COR-L47 (cell line): ENCODE measurements around the gene LRRC36.

Source experiments
- DNase-seq: peaks from one replicate; lab custom pipeline; 2025; lab: John Stamatoyannopoulos, UW

Gene LRRC36, protein sequence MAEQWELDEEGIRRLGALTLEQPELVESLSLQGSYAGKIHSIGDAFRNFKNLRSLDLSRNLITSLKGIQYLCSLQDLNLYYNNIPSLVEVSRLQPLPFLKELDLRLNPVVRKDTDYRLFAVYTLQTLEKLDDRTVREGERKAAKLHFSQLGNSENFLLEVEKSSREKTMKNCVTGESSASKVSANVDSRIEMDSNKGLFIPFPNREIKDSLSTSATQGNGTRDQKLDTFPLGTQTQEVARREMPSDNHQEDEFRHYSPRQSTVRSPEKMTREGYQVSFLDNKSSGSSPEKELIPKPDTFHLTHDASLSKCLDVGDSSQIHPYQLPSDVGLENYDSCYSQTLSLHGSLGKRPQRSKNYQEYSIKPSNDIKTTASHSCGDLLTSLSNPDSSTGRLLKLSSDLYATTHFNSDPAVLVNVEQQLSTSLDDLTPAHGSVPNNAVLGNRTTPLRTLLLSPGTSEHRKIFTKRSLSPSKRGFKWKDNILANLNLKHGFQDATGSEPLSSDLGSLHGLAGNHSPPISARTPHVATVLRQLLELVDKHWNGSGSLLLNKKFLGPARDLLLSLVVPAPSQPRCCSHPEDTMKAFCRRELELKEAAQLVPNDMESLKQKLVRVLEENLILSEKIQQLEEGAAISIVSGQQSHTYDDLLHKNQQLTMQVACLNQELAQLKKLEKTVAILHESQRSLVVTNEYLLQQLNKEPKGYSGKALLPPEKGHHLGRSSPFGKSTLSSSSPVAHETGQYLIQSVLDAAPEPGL

DNA sequence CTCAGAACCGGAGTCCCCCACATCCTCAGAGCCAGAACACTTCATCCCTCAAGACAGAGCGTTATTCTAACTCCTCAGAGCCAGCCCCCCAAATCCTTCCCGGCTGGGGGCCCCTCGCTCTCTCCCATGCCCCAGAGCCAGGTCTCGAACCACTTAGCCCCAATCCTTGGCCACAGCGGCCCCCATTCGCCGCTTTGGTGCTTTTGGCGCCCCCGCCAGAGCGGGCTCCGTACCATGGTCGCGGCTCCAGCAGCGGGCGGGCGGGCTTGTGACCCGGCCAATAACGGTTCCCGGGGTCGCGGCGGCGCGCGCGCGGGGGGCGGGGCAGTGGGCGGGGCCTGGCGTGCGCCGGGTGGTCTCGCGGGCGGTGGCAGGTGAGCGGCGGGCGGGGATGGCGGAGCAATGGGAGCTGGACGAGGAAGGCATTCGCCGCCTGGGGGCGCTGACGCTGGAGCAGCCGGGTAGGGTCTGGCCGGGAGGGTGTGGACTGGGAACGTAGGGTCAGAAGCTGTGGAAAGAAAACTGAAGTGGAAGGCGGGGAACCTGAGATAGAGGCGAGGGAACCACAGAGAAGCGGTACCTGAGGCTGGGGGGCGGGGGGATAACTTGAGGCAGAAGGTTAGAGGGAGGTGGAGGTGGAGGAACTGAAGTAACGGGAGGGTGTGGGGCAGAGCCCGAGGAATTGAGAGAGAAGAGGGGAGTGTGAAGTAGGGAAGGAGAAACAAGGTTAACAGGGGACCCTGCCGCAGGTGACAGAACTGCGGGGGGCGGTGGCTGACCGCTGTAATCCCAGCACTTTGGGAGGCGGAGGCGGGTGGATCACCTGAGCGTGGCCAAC is at the start of gene LRRC36, which contains the start of gene KCTD19:
Gene LRRC36, plus strand, starts transcription at position 344 of the 838 bp plus-strand sequence. Its CDS starts 48 bp downstream, at position 392.
Gene KCTD19, minus strand, starts transcription at position 270 of the 838 bp plus-strand sequence. Its CDS starts 34 bp downstream, at position 236.
- no peak for DNase-seq

DNA sequence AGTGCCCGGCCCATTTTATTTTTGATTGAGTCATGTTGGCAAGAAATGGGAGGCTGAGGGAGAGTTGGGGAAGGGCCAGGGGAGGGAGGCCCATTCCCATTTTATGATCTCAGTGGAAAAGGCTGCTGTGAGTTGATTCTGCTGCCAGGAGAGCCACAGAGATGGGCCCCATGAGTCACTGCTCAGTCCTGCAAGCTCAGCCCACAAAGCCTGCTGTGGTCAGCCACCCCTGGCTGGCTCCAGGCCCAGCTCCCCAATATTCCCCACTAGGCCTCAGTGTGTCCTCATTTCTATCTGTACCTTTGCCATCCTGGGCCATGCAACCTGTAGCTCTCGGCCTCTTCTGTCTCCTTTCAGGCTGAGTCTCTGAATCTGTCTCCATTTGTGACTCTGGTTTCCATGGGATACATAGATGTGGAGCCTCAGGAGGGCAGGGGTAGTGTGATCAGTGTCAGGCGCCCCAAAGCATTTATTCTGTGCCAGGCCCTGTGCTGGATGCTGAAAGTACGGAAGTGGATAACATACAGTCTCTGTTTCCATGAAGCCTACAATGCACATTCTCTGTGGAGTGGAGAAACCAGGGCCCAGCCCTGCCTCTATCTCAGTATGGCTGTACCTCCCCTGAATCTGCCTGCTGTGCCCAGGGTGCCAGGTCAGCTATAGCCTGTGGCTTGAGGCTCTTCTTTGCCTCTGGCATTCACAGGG is 49.2 kb upstream of the LRRC36 start:
- DNase-seq = no peak

DNA sequence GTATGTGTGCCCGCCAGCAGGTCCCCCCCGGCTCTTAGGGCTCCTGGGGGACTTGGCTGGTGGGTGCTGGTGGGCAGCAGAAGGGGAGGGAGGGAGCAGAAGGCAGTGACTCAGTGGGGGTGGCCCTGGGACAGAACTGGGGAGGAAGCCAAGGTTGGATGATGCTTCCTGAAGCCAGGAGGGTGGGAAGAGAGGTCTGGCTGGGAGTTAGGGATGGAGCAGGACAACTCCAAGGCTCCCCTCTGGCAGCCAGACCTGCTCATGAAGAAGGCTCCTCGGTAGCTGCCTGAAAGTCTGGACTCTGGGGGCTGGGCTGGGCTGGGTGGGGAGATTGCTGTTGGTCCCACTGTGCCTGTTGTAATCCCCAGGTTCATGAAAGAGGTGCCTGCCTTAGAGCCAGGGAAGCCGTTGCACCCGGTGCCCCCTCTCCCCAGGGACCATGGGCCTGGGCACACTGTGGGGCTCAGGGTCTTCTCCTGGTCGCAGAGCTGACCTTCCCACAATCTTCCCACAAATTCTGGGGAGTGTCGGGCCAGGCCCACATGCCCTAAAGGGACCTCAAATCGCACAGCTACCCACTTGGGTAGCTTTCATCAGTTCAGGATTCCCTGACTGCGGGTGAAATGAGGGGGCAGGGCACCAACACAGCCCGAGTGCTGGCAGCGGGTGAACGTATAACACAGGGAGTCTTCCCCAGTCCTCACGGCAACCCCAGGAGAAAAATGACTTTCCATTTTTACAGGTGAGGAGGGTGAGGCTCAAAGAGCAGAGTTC is 48.4 kb upstream of the LRRC36 start:
- no peak for DNase-seq

DNA sequence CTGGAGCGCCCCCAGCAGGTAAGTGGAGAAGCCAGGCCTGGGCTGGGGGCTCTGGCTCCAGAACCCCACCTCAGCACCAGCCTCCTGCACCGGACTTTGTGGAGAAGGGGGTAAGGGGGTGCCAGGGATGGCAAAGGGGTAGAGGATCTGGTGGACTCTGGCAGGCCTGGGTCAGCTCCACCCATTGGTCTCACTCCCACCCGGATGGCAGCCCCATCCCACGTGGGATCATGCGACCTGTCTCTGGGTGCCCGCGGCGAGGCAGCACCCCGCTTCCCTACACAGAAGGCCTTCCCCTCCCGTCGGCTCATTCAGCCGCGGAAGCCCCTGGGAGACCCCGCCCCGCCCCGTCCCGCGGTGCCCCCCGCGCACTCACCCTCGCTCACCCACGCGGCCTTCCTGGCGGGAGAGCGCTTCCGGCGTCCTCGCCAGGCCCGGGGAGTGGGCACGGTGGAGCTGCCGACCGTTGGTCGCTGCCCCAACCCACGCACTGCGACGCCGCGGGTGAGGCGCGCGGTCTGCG is 47.8 kb upstream of the LRRC36 start:
- peak; percentile 21 for DNase-seq

DNA sequence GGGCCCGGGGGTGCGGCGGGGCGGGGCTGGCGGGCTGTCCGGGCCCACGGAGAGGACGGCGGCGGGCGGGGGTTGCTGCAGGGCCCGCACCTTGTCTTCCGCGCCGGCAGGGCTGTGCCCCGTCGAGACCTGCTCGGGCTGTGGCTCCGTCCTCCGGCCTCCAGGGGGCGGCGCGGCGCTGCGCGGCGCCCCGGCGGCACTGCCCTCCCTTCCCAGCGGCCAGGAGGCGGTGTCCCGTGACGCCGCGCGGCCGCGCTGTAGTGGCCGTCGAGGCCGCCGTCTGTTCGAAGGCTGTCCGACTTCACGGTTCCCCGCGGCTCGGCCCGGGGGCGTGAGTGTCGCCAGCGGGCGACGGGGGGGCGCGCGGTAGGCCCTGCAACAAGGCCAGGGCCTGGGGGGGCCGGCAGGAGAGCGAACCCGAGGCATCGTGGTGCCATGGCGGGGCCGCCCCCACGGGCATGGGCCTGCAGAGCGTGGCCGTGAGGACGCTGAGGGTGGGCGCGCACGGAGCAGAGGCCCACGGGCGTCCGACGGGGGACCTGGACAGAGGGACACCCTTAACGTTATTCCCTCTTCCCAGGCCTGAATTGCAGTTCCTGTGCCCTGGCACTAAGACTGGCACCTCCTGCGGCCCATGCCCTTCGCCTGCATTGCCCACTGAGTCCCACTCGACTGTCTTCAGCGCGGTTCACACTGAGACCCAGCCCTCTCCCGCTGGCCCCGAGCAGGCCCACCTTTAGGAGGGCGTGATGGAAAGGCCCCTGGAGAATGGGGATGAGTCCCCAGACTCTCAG is 47.1 kb upstream of the LRRC36 start, which contains the start of gene PLEKHG4:
Gene PLEKHG4, plus strand, starts transcription at position 237 of the 794 bp plus-strand sequence. Its CDS starts 513 bp downstream, at position 750.
- peak; percentile 55 for DNase-seq

DNA sequence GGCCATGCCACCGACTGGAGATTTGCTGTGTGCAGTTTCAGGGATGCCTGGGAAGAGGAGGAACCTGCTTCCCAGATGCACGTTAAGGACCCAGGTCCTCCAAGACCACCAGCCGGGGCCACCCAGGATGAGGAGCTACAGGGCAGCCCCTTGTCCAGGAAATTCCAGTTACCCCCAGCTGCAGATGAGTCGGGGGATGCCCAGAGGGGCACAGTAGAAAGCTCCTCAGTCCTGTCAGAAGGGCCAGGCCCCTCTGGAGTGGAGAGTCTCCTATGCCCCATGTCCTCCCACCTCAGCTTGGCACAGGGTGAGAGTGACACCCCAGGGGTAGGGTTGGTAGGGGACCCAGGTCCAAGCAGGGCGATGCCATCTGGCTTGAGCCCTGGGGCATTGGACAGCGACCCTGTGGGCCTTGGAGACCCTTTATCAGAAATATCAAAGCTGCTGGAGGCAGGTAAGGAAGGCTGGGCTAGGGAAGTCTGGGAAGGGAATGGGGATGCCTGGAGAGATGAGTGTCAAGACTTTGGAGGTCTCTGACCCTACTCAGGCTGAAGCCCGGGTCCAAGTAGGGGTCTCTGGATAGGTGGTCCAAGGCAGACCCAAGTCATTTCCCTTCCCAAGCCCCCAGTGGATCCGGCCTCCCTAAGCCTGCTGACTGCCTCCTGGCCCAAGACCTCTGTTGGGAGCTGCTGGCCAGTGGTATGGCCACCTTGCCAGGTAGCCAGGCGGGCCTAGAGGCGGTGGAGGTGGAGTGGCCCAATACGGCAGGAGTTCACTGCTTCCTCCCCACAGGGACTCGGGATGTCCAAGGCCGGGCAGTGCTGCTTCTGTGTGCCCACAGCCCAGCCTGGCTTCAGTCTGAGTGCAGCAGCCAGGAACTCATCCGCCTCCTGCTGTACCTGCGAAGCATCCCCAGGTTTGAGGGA is 46.3 kb upstream of the LRRC36 start:
- no peak for DNase-seq

DNA sequence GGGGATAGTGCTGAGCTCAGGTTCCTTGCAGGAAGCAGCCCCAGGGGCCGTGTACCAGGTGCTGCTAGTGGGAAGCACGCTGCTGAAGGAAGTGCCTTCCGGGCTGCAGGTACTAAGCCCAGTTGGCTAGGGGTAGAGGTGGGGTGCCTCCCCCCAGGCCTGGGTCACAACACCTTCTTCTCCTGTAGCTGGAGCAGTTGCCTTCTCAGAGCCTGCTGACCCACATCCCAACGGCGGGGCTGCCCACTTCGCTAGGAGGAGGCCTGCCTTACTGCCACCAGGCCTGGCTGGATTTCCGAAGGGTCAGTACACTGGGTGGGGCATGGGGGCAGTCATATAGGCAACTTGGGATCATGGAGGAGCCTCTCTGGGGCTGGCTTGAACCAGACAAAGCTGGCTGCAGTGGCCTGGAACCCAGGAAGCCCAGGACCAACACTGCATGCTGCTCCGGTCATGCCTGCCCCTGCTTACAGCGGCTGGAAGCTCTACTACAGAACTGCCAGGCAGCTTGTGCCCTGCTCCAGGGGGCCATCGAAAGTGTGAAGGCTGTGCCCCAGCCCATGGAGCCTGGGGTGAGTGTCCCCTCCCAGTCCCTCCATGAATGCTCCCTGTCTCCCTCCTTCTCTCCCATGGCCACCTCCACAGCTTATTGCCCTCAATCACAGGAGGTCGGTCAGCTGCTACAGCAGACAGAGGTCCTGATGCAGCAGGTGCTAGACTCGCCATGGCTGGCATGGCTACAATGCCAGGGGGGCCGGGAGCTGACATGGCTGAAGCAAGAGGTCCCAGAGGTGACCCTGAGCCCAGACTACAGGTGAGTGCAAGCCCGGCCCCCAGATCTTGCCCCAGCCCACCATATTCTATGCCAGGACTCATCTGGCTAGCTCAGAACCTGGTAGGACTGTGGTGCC is 44.8 kb upstream of the LRRC36 start:
- no peak for DNase-seq

DNA sequence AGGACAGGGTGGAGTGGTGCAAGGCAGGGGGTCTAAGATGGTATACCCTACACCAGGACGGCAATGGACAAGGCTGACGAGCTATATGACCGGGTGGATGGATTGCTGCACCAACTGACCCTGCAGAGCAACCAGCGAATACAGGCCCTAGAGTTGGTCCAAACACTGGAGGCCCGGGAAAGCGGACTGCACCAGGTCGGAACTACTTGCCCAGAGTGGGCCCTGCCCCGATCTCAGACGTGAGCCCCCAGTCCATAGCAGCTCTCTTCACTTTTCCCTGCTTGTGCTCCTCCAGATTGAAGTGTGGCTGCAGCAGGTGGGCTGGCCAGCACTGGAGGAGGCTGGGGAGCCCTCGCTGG is 44.2 kb upstream of the LRRC36 start:
- no peak for DNase-seq

DNA sequence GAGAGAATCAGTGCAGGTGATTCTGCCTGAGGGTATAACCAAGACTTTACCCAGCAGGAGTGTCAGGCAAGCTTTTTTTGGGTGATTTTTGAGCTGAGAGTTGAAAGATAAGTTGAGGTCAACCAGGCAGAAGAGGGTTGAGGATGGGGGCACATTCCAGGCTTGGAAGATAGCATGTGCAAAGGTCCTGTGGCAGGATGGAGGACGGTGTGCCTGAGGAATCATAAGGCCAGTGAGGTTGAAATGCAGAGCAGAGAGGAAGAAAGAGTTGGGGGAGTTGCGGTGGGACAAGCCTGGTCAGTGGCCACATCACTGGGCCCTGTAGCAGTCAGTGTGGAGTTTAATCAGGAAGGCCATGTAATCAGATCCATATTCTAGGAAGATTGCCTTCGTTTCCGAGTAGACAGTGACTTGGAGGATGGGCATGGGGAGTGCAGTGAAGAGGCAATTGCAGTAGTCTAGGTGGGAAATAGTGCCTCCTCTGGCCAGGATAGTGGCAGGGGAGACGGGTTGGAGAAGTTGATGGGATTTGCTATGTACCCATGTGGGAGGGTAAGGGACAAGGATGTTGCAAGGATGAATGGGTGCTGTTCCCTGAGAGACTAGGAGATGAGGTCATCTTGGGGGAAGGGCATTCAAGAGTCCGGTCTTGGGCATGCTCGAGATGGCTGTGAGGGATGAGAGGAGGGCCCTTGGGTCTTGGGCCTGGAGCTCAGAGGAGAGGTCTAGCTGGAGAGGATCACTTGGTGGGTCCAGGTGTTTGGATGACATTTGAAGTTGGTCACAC is 43.4 kb upstream of the LRRC36 start:
- no peak for DNase-seq

DNA sequence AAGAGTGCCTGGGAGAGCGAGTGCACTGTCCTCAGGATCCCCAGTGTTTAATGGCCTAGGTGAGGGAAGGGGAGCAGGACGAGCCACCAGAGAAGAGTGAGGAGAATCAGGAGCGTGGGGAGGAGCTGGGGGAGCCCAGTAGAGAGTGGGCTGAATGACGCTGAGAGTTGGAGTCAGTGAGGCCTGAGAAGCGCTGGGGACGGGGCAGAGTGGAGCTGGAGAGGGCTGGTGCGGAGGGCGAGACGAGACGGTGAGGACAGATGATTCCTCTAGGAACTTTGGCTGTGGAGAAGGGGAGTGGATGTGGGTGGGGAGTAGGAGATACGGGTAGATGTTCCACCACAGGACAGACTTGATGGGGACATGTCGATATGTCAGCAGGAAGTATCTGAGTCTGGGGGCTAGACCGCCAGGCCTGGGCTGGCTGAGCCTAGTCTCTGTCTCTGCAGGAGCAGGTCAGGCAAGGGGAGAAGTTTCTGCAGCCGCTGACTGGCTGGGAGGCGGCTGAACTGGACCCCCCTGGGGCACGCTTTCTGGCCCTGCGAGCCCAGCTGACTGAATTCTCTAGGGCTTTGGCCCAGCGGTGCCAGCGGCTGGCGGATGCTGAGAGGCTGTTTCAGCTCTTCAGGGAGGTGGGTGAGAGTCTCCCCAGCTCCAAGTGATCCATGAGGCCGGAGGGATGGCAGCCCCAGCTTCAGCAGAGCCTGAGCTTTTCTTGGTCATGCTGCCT is 42.6 kb upstream of the LRRC36 start:
- DNase-seq = peak; percentile 25

DNA sequence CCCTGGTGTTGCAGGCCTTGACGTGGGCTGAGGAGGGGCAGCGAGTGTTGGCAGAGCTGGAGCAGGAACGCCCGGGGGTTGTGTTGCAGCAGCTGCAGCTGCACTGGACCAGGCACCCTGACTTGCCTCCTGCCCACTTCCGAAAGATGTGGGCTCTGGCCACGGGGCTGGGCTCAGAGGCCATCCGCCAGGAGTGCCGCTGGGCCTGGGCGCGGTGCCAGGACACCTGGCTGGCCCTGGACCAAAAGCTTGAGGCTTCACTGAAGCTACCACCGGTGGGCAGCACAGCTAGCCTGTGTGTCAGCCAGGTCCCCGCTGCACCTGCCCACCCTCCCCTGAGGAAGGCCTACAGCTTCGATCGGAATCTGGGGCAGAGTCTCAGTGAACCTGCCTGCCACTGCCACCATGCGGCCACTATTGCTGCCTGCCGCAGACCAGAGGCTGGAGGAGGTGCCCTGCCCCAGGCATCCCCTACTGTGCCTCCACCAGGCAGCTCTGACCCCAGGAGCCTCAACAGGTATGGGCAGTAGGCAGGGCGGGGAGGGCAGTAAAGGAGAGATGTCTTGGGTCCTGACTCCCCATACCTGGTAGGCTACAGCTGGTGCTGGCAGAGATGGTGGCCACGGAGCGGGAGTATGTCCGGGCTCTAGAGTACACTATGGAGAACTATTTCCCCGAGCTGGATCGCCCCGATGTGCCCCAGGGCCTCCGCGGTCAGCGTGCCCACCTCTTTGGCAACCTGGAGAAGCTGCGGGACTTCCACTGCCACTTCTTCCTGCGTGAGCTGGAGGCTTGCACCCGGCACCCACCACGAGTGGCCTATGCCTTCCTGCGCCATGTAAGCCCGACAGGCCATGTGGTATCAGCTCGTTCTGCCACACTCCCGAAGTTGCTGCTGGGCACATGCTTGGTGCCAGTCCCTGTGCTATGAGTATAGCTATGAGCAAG is 41.6 kb upstream of the LRRC36 start:
- peak; percentile 97 for DNase-seq

DNA sequence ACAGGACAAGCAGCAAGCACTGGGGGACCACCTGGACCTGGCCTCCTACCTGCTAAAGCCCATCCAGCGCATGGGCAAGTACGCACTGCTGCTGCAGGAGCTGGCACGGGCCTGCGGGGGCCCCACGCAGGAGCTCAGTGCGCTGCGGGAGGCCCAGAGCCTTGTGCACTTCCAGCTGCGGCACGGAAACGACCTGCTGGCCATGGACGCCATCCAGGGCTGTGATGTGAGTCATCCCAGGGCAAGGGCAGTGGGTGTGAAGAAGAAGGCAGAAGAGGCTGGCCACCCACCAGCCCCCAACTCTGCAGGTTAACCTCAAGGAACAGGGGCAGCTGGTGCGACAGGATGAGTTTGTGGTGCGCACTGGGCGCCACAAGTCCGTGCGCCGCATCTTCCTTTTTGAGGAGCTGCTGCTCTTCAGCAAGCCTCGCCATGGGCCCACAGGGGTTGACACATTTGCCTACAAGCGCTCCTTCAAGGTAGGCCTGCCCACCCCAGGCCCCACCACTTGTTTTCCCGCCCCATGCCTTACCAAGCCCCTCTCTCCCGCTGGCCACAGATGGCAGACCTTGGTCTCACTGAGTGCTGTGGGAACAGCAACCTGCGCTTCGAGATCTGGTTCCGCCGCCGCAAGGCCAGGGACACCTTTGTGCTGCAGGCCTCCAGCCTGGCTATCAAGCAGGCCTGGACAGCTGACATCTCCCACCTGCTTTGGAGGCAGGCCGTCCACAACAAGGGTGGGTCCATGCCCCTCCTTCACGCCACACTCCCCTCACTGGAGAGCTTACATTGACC is 40.0 kb upstream of the LRRC36 start:
- no peak for DNase-seq

DNA sequence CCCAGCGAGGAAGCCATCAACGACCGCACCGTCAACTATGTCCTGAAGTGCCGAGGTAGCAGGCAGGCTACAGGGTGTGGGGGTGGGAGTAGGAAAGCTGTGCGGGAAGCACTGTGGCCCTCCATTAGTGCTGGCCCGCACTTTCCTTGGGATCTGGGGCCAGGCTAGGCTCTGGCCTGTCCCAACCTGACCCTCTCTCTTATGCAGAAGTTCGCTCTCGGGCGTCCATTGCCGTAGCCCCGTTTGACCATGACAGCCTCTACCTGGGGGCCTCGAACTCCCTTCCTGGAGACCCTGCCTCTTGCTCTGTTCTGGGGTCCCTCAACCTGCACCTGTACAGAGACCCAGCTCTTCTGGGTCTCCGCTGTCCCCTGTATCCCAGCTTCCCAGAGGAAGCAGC is 38.7 kb upstream of the LRRC36 start:
- no peak for DNase-seq

DNA sequence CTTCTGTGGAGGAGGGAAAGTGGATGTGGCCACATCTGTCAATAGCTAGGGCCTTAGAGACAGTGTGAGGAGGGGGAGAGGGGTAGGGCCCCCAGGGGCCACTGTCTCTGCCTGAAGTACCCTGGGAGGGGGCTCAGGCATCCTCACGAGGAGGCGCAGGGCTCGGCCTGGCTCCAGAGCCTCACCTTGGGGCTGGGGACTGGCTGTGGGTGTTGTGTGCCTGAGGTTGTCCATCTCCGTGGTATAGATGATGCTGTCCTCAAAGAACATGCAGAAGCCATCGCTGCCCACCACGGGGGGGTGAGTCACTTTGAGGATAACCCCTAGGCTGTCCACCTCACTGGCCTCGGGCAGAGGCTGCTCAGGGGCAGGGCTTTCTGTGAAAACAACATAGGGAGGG is 35.2 kb upstream of the LRRC36 start:
- DNase-seq = no peak
